ENCODE results near the gene TMC3.

- peak; percentile 90 for TF ChIP-seq CTCF (IDR thresholded peaks at IDR 0.05; ENCODE audit: low read depth, low read length)
- TF ChIP-seq EZH2phosphoT487 (IDR thresholded peaks at IDR 0.05; ENCODE audit: low read depth) = no peak
Measured at GRCh38 chr15:81400640-81401236, 26.7 kb upstream of the TMC3 start.
